Coronary artery (tissue), 2 donors: Measurements from ENCODE around the gene VPS13A.

Experiments
- DNase-seq: peaks from one replicate; pipeline ENCODE4 v3.0.0-alpha.2; 2017; ENCODE audit warnings: low spot score
- H3K27ac ChIP-seq, 2 donors: fragments of 200-600 bp; sonication (generic); one replicate each; pipeline ENCODE4 v1.5.1; 2016 to 2019
- H3K4me3 ChIP-seq: fragments of 200-600 bp; sonication (generic); 2 replicates; pipeline ENCODE4 v1.5.1; 2016; ENCODE audit warnings: mild to moderate bottlenecking, moderate library complexity
- CTCF ChIP-seq: fragments of 200-600 bp; sonication (generic); IDR thresholded peaks from one replicate; pipeline ENCODE4 v1.5.1; 2019; ENCODE audit warnings: antibody characterized with exemption

VPS13A gene

GRCh38 chr9:77325058-77325457 lies 147.7 kb downstream of the VPS13A start:
- no peak overlapping the region for H3K4me3 ChIP-seq
- DNase-seq = no peak
- no peak for TF ChIP-seq CTCF
- H3K27ac ChIP-seq = no peak overlapping the region

- no peak for DNase-seq
- TF ChIP-seq CTCF = no peak
- no peak overlapping the region for H3K4me3 ChIP-seq
- H3K27ac ChIP-seq = no peak overlapping the region
Observed at GRCh38 chr9:77328102-77328501, 150.8 kb downstream of the VPS13A start.

DNA sequence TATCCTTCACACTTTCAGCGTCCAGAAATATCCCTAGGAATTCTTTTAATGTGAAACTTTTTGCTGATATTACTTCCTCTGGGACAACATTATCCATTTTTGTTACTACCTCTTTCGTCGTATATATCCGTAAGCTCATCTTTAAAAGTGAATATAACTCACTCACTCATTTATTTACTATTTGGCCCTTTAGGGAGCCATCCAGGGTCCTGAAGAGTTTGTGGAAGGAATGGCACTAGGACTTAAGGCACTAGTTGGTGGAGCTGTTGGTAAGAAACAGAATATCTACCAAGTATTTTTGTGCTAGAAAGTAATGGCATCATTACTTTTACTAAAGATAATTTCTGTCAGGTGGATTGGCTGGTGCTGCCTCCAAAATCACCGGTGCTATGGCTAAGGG lies 192.7 kb downstream of the VPS13A start:
- no peak for TF ChIP-seq CTCF
- DNase-seq = no peak
- Histone ChIP-seq H3K4me3 (no peak overlapping the region), H3K27ac (no peak overlapping the region)

GRCh38 chr9:77374266-77374665 lies 196.9 kb downstream of the VPS13A start:
- TF ChIP-seq CTCF = no peak
- DNase-seq = no peak

DNA sequence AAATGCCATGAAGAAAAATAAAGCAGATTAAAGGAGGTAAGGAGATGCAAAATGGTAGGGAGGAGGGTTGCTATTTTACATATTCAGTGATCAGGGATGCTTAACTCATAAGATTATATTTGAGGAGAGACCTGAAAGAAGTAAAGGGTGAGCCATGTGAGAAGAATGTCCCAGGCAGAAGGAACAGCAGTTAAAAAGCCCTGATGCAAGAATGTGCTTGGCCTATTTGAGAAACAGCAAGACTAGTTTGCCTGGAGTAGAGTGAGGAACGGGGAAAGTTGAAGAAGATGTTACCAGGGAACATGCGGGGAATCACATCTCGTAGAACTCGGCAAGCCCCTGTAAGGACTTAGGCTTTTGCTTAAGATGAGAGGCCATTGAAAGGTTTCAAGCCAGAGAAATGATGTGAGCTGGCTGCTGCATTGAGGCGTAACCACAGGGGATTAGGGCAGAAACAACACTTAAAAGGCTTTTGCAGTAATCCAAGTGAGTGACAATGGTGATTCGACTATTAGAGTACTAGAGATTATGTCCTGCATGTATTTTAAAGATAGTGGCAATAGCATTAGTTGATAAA lies 198.7 kb downstream of the VPS13A start:
- Histone ChIP-seq H3K4me3 (no peak overlapping the region), H3K27ac (no peak overlapping the region)
- TF ChIP-seq CTCF = no peak
- no peak for DNase-seq

More at GRCh38 chr9:77374266-77374665, 196.9 kb downstream of the VPS13A start:
- Histone ChIP-seq H3K4me3 (no peak overlapping the region), H3K27ac (no peak overlapping the region)

DNA sequence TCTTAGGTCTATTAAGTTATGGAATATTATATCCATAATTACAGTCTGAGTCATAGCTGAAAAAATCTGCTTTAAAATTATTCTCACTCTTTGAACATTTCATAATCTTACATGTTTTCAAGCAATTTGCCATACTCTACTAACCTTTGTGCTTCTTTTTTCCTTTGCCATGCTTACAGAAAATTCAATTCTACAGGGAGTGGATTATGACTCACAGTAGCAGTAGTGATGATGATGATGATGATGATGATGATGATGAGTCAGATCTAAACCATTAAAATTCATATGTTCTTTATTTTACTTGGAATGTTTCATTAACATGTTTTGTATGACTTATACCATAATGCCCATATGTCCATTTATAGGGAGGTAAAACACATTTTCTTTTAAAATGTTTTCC lies 207.1 kb downstream of the VPS13A start:
- Histone ChIP-seq H3K27ac (no peak overlapping the region), H3K4me3 (no peak overlapping the region)
- no peak for TF ChIP-seq CTCF
- DNase-seq = no peak

GRCh38 chr9:77386187-77386586 lies 208.9 kb downstream of the VPS13A start:
- no peak overlapping the region for H3K27ac ChIP-seq
- no peak for TF ChIP-seq CTCF
- no peak overlapping the region for H3K4me3 ChIP-seq
- no peak for DNase-seq
